ENCODE data around the gene ENPP3. TPM values are rescaled to one million over a fixed set of nuclear protein-coding genes. Genes with fewer than 3 reads are reported as not detected.

The ENPP3 gene
- total and polyA plus RNA-seq, 2 experiments from 2014 or later, result not detected

- Histone ChIP-seq H2AFZ (no peak overlapping the region), H3K4me2 (ENCODE audit: unreplicated experiment) (no peak overlapping the region), H4K20me1 (ENCODE audit: insufficient read depth) (no peaks in the 10 kb centered on the region), H3K79me2 (ENCODE audit: insufficient read depth) (no peaks in the 10 kb centered on the region), H3F3A (ENCODE audit: insufficient read depth) (no peaks in the 10 kb centered on the region), H3K4me1 (ENCODE audit: insufficient read depth) (no peaks in the 10 kb centered on the region), H3K9ac (no peak overlapping the region), H3K9me3 (ENCODE audit: low read depth) (no peaks in the 10 kb centered on the region), H3K9me2 (ENCODE audit: insufficient read depth) (no peaks in the 10 kb centered on the region), H3K27ac (no peak overlapping the region), H3K4me3 (no peak overlapping the region), H3K27me3 (replicated peaks; ENCODE audit: insufficient read depth) (no peaks in the 10 kb centered on the region), H3K36me3 (ENCODE audit: low read depth) (peaks cover 86% of the 10 kb centered on the region)
- in situ Hi-C loops (cut with MboI), result no loop called here
- WGBS, 2 experiments (ENCODE audit: low coverage in 1 of 2, low lambda C conversion rate in 2 of 2, missing lambda C conversion rate in 2 of 2), result 96 to 98% methylated on average over 11 of the region's 11 CpGs
- no peak for TF ChIP-seq EZH2 (IDR thresholded peaks at IDR 0.05; ENCODE audit: insufficient read depth, poor library complexity, severe bottlenecking)
- no peak for TF ChIP-seq EZH2phosphoT487 (IDR thresholded peaks at IDR 0.05; ENCODE audit: insufficient read depth, low read depth)
- no peak for DNase-seq
Measured at GRCh38 chr6:131594074-131594473, 43.0 kb upstream of the ENPP3 start.

- WGBS, 2 experiments (ENCODE audit: low coverage in 1 of 2, low lambda C conversion rate in 2 of 2, missing lambda C conversion rate in 2 of 2), result 89% methylated on average over 2 to 3 of the region's 3 CpGs
- no peak for TF ChIP-seq EZH2 (IDR thresholded peaks at IDR 0.05; ENCODE audit: insufficient read depth, poor library complexity, severe bottlenecking)
- no peak for TF ChIP-seq EZH2phosphoT487 (IDR thresholded peaks at IDR 0.05; ENCODE audit: insufficient read depth, low read depth)
- no peak overlapping the region for H3K9ac ChIP-seq
- no peaks in the 10 kb centered on the region for H3K9me2 ChIP-seq (ENCODE audit: insufficient read depth)
- H3F3A ChIP-seq (ENCODE audit: insufficient read depth), result no peaks in the 10 kb centered on the region
- DNase-seq, result peak; percentile 14
- peaks cover 93% of the 10 kb centered on the region for H3K36me3 ChIP-seq (ENCODE audit: low read depth)
- no peak overlapping the region for H3K4me2 ChIP-seq (ENCODE audit: unreplicated experiment)
- no peaks in the 10 kb centered on the region for H3K9me3 ChIP-seq (ENCODE audit: low read depth)
- H3K4me1 ChIP-seq (ENCODE audit: insufficient read depth), result peaks cover under 1% of the 10 kb centered on the region
- H3K27ac ChIP-seq, result no peak overlapping the region
- no peak overlapping the region for H2AFZ ChIP-seq
- no peaks in the 10 kb centered on the region for H3K79me2 ChIP-seq (ENCODE audit: insufficient read depth)
- no peaks in the 10 kb centered on the region for H4K20me1 ChIP-seq (ENCODE audit: insufficient read depth)
- in situ Hi-C loops (cut with MboI), result no loop called here
- H3K27me3 ChIP-seq (replicated peaks; ENCODE audit: insufficient read depth), result no peaks in the 10 kb centered on the region
- no peak overlapping the region for H3K4me3 ChIP-seq
Measured at GRCh38 chr6:131597446-131597845, 39.7 kb upstream of the ENPP3 start.

- Histone ChIP-seq H2AFZ (no peak overlapping the region), H3K4me1 (ENCODE audit: insufficient read depth) (peaks cover 10% of the 10 kb centered on the region), H3K9me3 (ENCODE audit: low read depth) (no peaks in the 10 kb centered on the region), H3K79me2 (ENCODE audit: insufficient read depth) (no peaks in the 10 kb centered on the region), H3K4me3 (no peak overlapping the region), H3K27ac (no peak overlapping the region), H3K36me3 (ENCODE audit: low read depth) (peaks cover 87% of the 10 kb centered on the region), H3K9me2 (ENCODE audit: insufficient read depth) (no peaks in the 10 kb centered on the region), H3F3A (ENCODE audit: insufficient read depth) (peaks cover 28% of the 10 kb centered on the region), H3K4me2 (ENCODE audit: unreplicated experiment) (no peak overlapping the region), H3K9ac (no peak overlapping the region), H4K20me1 (ENCODE audit: insufficient read depth) (no peaks in the 10 kb centered on the region), H3K27me3 (replicated peaks; ENCODE audit: insufficient read depth) (no peaks in the 10 kb centered on the region)
- in situ Hi-C loops (cut with MboI), result no loop called here
- TF ChIP-seq EZH2 (IDR thresholded peaks at IDR 0.05; ENCODE audit: insufficient read depth, poor library complexity, severe bottlenecking), result no peak
- no peak for TF ChIP-seq EZH2phosphoT487 (IDR thresholded peaks at IDR 0.05; ENCODE audit: insufficient read depth, low read depth)
- 87 to 95% methylated on average over 4 of the region's 4 CpGs for WGBS, 2 experiments (ENCODE audit: low coverage in 1 of 2, low lambda C conversion rate in 2 of 2, missing lambda C conversion rate in 2 of 2)
- DNase-seq, result no peak
Measured at GRCh38 chr6:131600716-131601115, 36.4 kb upstream of the ENPP3 start.

GRCh38 chr6:131602781-131603312, 34.3 kb upstream of the ENPP3 start:
- H3K36me3 ChIP-seq (ENCODE audit: low read depth), result peaks cover 81% of the 10 kb centered on the region
- H3K9ac ChIP-seq, result peak overlapping the region; percentile 18; the same call in 1 of the 2 replicates
- in situ Hi-C loops (cut with MboI), result no loop called here
- WGBS, 2 experiments (ENCODE audit: low coverage in 1 of 2, low lambda C conversion rate in 2 of 2, missing lambda C conversion rate in 2 of 2), result 0% methylated on average over 1 of the region's 1 CpG
- H3K27ac ChIP-seq, result peak overlapping the region; percentile 67
- H3F3A ChIP-seq (ENCODE audit: insufficient read depth), result peaks cover 29% of the 10 kb centered on the region
- TF ChIP-seq EZH2phosphoT487 (IDR thresholded peaks at IDR 0.05; ENCODE audit: insufficient read depth, low read depth), result no peak
- TF ChIP-seq EZH2 (IDR thresholded peaks at IDR 0.05; ENCODE audit: insufficient read depth, poor library complexity, severe bottlenecking), result no peak
- no peak overlapping the region for H2AFZ ChIP-seq
- H4K20me1 ChIP-seq (ENCODE audit: insufficient read depth), result no peaks in the 10 kb centered on the region
- no peaks in the 10 kb centered on the region for H3K9me3 ChIP-seq (ENCODE audit: low read depth)
- H3K4me1 ChIP-seq (ENCODE audit: insufficient read depth), result peaks cover 10% of the 10 kb centered on the region
- peak; percentile 94 for DNase-seq
- H3K79me2 ChIP-seq (ENCODE audit: insufficient read depth), result no peaks in the 10 kb centered on the region
- H3K9me2 ChIP-seq (ENCODE audit: insufficient read depth), result no peaks in the 10 kb centered on the region
- H3K27me3 ChIP-seq (replicated peaks; ENCODE audit: insufficient read depth), result no peaks in the 10 kb centered on the region
- peak overlapping the region; percentile 22 for H3K4me2 ChIP-seq (ENCODE audit: unreplicated experiment)
- H3K4me3 ChIP-seq, result no peak overlapping the region

Data from GM23248 (cell line).